Glutamatergic neuron (in vitro differentiated cells): ENCODE results near the gene RFX2. TPM values are rescaled to one million over a fixed set of nuclear protein-coding genes. Genes with fewer than 3 reads are reported as not detected.
A peak's percentile ranks its signal among the peaks of the same experiment; 100 is the strongest.

Experiments
- DNase-seq: peaks from one replicate; pipeline ENCODE4 v3.0.0; 2022
- H3K27ac Mint-ChIP-seq: one replicate; pipeline ENCODE4 v1.8.0; 2020; ENCODE audit warnings: mild to moderate bottlenecking, mixed read lengths, inconsistent platforms; ENCODE audit not compliant: unreplicated experiment
- H3K27me3 Mint-ChIP-seq: one replicate; pipeline ENCODE4 v1.8.0; 2020; ENCODE audit warnings: mild to moderate bottlenecking, moderate library complexity, mixed read lengths, inconsistent platforms; ENCODE audit not compliant: unreplicated experiment
- H3K36me3 Mint-ChIP-seq: one replicate; pipeline ENCODE4 v1.8.0; 2020; ENCODE audit warnings: mild to moderate bottlenecking, mixed read lengths, inconsistent platforms; ENCODE audit not compliant: unreplicated experiment
- H3K4me1 Mint-ChIP-seq: one replicate; pipeline ENCODE4 v1.8.0; 2020; ENCODE audit warnings: mild to moderate bottlenecking, low read depth, mixed read lengths, inconsistent platforms; ENCODE audit not compliant: unreplicated experiment
- H3K4me3 Mint-ChIP-seq: one replicate; pipeline ENCODE4 v1.8.0; 2020; ENCODE audit warnings: mild to moderate bottlenecking, mixed read lengths, inconsistent platforms; ENCODE audit not compliant: unreplicated experiment
- H3K9me3 Mint-ChIP-seq: one replicate; pipeline ENCODE4 v1.8.0; 2020; ENCODE audit warnings: mild to moderate bottlenecking, moderate library complexity, mixed read lengths, inconsistent platforms; ENCODE audit not compliant: unreplicated experiment
- total RNA-seq: library from RNA; stranded (reverse); fragmentation: NEBNext Ultra II Directional; extraction: Animal tissue kit (Norgen Biotek cat#: 25700); gene quantifications from one replicate; pipeline ENCODE4 v1.2.1, GENCODE V29; 2021; ENCODE audit not compliant: unreplicated experiment
- TF ChIP-seq, protein P1 (sequence below): fragments of 200-600 bp; sonication (generic); IDR thresholded peaks from one replicate; pipeline ENCODE4 v1.5.0; 2021; ENCODE audit not compliant: partially characterized antibody, unreplicated experiment

Gene RFX2
- total RNA-seq, 1 donor from 2014 or later, result 4.3 TPM

GRCh38 chr19:5973867-5974635 lies 136.2 kb downstream of the RFX2 start:
- H3K4me1 Mint-ChIP-seq, result peaks cover 22% of the 10 kb centered on the region
- peak overlapping the region; percentile 72 for H3K4me3 Mint-ChIP-seq
- TF ChIP-seq, protein P1, sequence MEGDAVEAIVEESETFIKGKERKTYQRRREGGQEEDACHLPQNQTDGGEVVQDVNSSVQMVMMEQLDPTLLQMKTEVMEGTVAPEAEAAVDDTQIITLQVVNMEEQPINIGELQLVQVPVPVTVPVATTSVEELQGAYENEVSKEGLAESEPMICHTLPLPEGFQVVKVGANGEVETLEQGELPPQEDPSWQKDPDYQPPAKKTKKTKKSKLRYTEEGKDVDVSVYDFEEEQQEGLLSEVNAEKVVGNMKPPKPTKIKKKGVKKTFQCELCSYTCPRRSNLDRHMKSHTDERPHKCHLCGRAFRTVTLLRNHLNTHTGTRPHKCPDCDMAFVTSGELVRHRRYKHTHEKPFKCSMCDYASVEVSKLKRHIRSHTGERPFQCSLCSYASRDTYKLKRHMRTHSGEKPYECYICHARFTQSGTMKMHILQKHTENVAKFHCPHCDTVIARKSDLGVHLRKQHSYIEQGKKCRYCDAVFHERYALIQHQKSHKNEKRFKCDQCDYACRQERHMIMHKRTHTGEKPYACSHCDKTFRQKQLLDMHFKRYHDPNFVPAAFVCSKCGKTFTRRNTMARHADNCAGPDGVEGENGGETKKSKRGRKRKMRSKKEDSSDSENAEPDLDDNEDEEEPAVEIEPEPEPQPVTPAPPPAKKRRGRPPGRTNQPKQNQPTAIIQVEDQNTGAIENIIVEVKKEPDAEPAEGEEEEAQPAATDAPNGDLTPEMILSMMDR, result no peak
- DNase-seq, result no peak
- H3K36me3 Mint-ChIP-seq, result no peaks in the 10 kb centered on the region
- H3K27me3 Mint-ChIP-seq, result peaks cover 3% of the 10 kb centered on the region
- peak overlapping the region; percentile 78 for H3K27ac Mint-ChIP-seq
- H3K9me3 Mint-ChIP-seq, result peaks cover 7% of the 10 kb centered on the region

- Mint-ChIP-seq H3K4me3 (no peak overlapping the region), H3K27ac (no peak overlapping the region), H3K9me3 (peaks cover 7% of the 10 kb centered on the region), H3K4me1 (peaks cover 24% of the 10 kb centered on the region), H3K27me3 (peaks cover 5% of the 10 kb centered on the region), H3K36me3 (no peaks in the 10 kb centered on the region)
- no peak for DNase-seq
- TF ChIP-seq, protein P1, result no peak
Observed at GRCh38 chr19:5973376-5973775, 136.9 kb downstream of the RFX2 start.

DNA sequence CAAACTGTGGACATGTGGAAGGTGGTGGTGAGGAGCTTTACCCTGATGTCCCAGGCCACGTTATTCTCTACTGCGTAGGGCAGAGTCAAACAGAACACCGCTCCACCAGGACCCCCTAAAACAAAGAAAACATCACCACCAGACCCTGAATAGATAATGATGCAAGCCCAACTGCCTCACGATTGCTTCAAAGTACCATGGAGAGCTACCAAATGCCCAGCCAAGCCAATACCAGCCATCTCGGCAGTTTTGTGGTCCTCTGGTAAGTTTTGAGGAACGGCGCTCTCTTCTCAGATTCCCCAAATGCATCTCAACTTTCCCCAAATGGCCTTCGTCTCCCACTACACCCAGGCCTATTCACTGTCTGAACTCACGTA lies 138.0 kb downstream of the RFX2 start:
- no peak for DNase-seq
- peak overlapping the region; percentile 42 for H3K4me3 Mint-ChIP-seq
- H3K4me1 Mint-ChIP-seq, result peaks cover 26% of the 10 kb centered on the region
- peak overlapping the region; percentile 34 for H3K27ac Mint-ChIP-seq
- H3K27me3 Mint-ChIP-seq, result peaks cover 4% of the 10 kb centered on the region
- H3K9me3 Mint-ChIP-seq, result peaks cover 7% of the 10 kb centered on the region
- TF ChIP-seq, protein P1, result no peak
- H3K36me3 Mint-ChIP-seq, result no peaks in the 10 kb centered on the region

- Mint-ChIP-seq H3K9me3 (peaks cover 4% of the 10 kb centered on the region), H3K4me3 (no peak overlapping the region), H3K36me3 (no peaks in the 10 kb centered on the region), H3K4me1 (peaks cover 23% of the 10 kb centered on the region), H3K27ac (no peak overlapping the region), H3K27me3 (peaks cover 4% of the 10 kb centered on the region)
- DNase-seq, result no peak
- TF ChIP-seq, protein P1, result no peak
Observed at GRCh38 chr19:5971714-5972354, 138.5 kb downstream of the RFX2 start.

GRCh38 chr19:5969476-5969875 lies 140.8 kb downstream of the RFX2 start:
- Mint-ChIP-seq H3K9me3 (no peaks in the 10 kb centered on the region), H3K27me3 (peaks cover 4% of the 10 kb centered on the region), H3K4me1 (peaks cover 24% of the 10 kb centered on the region), H3K27ac (peak overlapping the region; percentile 48), H3K36me3 (no peaks in the 10 kb centered on the region), H3K4me3 (no peak overlapping the region)
- DNase-seq, result no peak
- TF ChIP-seq, protein P1, result no peak
